Epithelial cell of prostate (primary cell): ENCODE measurements around the gene SIGLEC9.

Experiments
- DNase-seq: peaks from one replicate; pipeline ENCODE4 v3.0.0-alpha.2; 2011; ENCODE audit warnings: low read depth, low spot score
- H3K27ac ChIP-seq: fragments of 450-650 bp; 2 replicates; pipeline ENCODE4 v1.5.1; 2017; ENCODE audit warnings: mild to moderate bottlenecking

Gene SIGLEC9

DNA sequence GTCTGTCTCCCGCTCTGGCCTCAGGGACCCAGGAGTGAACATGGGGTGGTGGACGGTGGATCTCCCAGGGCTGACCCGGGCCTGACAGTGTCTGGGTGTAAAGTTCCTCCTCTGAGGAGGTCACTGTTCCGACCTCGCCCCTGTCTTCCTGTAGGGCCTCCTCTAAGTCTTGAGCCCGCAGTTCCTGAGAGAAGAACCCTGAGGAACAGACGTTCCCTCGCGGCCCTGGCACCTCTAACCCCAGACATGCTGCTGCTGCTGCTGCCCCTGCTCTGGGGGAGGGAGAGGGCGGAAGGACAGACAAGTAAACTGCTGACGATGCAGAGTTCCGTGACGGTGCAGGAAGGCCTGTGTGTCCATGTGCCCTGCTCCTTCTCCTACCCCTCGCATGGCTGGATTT, at the start of gene SIGLEC9:
Gene SIGLEC9 (plus strand): TSS at position 178 of the 400 bp plus-strand sequence. CDS start 69 bp downstream, at position 247.
- H3K27ac ChIP-seq = no peak within 1 kb of the TSS
- no peak for DNase-seq

DNA sequence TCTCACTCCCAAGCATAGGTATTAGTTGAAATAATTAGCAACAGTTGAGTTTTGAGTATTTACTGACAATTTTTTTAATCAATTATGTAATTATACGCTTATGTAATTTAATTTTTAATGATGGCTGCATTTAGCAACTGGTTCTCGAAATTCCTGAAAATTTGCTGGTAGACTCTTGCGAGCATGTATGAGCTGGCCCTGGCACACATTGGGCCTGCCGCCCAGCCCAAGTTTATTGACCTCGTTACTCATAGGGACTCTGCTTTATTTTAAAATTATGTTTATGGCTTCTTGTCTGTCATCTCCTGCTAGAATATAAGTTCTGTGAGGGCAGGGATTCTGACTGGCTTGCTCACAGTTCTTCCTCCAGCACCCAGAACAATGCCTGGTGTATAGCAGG, 48.7 kb upstream of the SIGLEC9 start:
- no peak overlapping the region for H3K27ac ChIP-seq

DNA sequence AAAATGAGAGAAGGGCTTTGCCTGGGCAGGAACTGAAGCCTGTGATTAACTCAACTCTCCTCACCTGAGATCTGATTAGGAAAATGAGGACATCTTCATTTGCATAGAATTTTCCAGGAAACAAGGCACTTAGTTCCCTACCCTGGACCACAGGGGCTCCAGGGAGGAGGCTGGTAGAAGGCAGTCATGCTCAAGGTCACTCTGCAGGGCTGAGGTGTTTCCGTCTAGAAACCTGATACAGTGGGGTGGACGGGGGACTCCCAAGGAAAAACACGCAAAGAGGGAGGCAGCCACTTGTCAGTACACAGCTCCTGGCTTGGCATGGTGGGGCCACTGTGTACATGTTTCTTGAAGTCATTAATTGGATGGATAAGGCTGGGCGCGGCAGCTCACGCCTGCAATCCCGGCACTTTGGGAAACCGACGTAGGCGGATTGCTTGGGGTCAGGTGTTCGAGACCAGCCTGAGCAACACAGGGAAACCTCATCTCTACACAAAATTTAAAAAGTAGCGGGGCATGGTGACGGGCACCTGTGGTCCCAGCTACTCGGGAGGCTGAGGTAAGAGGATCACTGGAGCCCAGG, 48.0 kb upstream of the SIGLEC9 start:
- no peak for DNase-seq
- H3K27ac ChIP-seq = no peak overlapping the region

More for the DNA sequence above, 48.7 kb upstream of the SIGLEC9 start:
- peak; percentile 39 for DNase-seq

DNA sequence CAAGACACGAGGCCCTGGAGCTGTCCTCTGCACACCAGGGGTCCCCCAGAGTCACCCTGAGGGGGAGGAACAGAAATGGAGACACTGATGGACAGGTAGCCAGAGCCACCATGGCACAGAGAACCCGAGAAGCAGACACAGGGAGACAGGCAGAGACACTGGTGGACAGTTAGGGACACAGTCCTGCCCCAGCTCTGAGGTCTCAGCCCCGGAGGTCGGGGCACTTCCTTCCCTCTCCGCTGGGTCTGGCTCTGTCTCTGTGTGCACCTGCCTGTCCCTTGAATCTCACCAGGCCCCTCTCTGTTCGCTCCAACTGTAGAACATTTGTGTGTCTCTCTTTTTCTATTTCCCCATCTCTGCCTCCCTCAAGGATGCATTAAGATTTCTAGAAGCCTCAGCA, 46.6 kb upstream of the SIGLEC9 start:
- no peak overlapping the region for H3K27ac ChIP-seq
- no peak for DNase-seq

DNA sequence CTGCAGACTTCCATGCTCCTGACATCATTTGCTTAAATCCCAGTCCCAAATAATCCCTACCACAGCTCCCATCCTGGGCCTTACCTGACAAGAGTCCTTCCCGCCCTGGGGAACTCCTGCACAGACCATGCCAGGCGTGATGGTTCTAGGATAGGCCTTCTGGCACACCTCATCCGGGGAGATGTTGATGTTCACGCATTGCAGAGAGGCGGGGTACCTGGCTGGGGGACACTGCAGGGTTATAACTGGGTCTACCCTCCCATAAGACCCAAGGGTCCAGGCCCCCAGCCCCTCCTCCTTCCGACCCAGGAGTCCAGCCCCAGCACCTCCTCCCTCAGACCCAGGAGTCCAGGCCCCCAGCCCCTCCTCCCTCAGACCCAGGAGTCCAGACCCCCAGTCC, 46.0 kb upstream of the SIGLEC9 start:
- no peak for DNase-seq
- no peak overlapping the region for H3K27ac ChIP-seq

DNA sequence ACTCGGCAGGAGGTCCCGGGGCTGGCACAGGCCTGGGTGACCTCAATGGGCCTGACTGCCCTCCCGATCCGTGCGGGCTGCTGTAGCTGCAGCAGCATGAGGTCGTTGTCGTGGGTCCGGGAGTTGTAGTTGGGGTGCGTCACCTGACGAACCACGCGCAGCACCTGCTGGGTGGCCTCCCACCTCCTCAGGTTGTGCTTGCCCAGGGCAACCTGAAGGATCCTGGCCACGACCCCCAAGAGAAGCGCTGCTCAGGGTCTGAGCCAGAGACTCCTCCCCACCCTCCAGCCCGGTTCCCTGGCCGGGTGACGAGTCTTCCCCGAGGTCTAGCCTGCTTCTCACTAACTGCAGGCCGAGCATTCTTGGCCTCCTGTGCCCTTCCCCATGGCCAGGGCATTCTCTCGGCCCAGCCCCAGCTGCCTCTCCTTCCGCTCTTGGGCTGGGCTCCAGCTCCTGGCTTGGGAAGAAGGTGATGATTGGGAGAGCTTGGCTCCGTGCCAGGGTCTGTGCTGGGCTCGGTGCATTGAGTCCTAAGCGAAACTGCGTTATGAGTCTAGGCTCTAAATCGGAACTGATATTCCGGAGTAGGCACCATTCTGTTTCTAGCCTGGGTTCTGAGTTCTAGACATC, 45.1 kb upstream of the SIGLEC9 start:
- no peak for DNase-seq
- no peak overlapping the region for H3K27ac ChIP-seq

DNA sequence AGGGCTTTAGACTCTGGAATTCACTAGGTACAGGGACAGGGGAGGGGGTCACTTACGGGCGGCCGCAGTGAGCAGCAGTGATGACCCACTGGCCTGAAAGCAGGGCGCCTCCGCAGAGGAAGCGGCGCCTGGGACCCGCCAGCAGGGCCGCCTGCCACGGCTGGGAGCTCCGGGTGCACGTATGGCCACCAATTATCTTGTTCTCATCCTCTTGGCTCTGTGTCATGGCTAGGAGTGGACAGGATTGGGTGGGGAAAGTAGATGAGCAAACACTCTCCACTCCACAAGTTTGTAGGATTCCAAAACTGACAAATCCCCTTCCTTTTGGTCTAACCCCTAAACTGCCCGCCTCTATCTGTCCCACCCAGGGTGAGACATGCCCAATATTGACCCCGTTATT, 43.2 kb upstream of the SIGLEC9 start:
- H3K27ac ChIP-seq = no peak overlapping the region
- DNase-seq = no peak

DNA sequence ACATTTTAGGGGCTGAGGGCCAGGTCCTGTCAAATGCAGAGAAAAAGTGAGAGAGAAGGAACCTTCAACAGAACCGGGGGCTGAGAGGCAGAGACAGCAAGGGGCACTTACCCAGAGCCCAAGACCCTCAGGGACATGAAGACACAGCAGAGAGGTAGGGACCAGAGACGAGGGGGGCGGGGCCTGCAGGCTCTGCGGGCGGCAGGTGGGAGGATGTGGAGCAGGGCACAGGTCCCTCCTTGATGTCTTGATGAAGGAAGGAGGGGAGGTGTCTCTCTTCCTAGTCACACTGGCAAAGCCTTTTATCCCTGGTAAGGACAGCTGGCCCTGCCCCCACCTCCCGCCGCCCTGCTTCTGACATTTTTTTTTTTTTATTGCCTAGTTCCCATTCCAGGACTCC, 42.1 kb upstream of the SIGLEC9 start, which contains the start of gene KLK14:
Gene KLK14 (minus strand): TSS at position 277 of the 400 bp plus-strand sequence. CDS start 273 bp downstream, at position 4.
- no peak for DNase-seq
- no peak within 1 kb of the TSS for H3K27ac ChIP-seq

DNA sequence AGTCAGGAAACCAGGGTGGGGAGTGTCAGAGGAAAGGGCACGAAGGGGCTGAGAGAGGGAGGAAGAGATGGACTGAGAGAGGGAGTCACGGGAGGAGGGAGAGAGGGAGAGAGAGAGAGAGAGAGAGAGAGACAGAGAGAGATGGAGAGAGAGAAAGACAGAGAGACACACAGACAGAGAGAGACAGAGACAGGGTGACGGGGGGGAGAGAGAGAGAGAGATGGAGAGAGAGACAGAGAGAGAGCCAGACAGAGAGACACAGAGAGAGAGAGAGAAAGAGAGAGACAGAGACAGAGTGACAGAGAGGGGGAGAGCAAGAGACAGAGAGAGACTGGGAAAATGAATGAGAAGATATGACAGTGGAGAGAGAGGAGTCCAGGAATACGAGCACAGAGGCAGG, 41.5 kb upstream of the SIGLEC9 start:
- no peak overlapping the region for H3K27ac ChIP-seq
- DNase-seq = no peak

DNA sequence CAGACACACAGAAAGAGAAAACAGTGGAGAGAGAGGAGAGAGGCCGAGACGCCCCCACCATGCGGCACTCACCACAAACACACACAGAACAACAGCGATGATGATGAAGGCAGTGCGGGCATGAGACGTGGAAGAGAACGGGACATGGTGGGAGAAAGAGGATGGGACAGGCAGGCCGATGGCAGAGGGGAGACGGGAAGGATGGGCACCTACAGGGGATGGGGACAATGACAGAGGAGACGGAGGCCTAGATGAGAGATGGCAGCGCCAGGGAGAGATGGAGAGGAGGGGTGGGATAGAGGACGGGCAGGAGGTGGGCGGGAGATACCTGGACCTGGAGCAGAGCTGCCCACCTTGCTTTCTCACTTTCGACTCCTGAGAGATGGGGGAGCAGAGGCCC, 40.9 kb upstream of the SIGLEC9 start:
- no peak overlapping the region for H3K27ac ChIP-seq
- no peak for DNase-seq

DNA sequence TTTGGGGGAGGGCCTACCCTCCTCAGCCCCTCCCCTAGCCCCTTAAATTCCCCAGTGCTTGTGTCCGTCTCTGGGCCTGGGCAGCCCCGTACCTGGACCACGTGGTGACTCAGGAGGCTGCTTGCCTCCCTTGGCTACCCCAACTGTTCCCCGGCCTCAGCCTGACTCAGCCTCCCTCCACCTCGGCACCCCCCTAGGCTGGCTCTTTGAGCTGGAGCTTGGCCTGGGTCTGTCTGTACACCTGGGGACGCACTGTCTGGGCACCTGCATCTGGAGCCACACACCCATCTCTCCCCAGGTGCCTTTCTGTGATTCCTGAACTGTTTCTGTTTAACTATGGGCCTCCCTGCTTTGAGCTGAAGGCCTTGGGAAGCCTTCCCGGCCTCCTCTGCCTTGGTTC, 40.2 kb upstream of the SIGLEC9 start:
- no peak for DNase-seq
- H3K27ac ChIP-seq = no peak overlapping the region

DNA sequence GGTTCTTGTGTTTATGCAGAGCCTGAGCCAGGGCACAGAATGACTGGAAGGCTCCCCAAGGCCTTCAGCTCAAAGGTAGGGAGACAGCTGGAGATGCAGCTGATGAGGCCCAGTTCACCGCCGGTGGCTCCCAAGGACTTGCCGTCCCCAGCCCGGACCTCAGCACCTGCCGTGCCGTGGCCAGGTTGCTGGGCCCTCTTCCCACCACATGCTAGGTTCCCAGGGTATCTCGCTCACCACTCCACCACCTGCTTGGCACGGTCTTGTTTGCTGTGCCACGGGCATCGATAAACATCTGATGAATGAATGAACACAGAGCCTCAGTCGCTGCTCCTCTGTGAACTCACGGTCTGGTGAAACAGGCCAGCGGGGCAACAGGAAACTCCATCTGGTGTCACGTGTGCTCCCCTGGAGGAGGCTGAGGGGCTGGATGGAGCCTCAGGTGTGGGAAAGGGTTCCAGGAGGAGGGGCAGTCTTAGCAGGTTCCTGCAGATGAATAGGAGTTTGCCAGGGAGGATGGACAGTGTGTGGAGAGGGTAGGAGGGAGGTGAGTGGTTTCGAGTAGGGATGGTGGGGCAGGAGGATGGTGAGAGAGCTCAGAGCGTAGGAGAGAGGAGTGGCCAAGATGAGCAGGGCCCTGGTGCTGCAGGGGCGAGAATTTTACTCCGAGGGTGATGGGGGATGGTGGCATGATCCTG, 38.4 kb upstream of the SIGLEC9 start:
- no peak overlapping the region for H3K27ac ChIP-seq
- no peak for DNase-seq

DNA sequence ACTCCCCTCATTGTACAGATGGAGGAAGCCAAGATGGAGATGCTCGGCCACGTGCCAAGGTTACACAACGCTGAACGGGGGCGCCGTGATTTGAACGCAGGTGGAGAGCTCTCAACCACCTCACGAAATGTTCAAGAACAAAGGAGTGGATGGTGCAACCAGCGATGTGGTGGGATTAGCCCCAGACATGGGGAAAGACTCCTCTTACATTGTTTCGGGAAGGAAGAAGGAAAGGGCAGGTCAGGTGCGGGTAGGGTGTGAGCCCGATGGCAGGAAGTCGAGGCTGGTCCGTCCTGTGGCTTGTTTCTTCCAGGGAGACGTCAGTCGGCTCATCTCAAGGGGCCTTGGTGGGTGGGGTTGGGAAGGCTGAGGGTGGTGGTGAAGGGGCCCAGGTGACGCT, 34.9 kb upstream of the SIGLEC9 start:
- H3K27ac ChIP-seq = no peak overlapping the region
- DNase-seq = no peak

DNA sequence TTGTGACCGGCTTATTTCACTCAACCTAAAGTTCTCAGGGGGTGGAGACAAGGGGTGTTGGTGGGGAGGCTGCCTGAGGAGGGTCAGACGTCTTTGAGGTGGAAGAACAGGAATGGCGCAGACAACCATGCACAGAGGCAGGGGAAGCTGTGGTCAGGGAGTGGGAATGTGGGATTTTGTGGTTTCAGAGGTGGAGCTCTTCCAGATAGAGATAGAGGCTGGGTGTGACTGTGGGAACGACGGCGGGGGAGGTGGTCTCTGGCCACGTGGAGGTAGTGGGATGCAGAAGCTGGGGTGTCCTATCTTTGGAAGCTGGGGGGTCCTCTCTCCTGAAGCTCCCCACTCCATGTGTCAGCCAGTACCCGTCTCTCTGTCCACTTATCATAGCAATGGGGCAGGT, 34.2 kb upstream of the SIGLEC9 start:
- DNase-seq = no peak

DNA sequence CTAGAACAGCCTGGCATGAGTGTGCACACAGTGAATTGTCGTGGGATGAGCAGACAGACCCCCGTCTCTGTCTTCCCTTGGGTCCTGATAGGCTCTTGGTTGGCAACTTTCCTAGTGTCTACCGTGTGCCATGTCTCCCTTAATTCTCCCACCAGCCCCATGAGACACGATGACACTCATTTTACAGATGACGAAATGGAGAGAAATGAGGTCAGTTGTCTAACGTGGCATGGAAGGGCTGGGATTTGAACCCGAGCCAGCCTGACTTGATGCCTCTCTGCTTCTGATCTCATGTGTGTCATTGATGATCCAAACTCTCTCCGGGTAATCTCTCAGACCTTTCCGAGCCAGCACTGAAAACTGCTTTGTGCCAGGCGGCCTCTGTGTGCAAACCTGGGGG, 33.6 kb upstream of the SIGLEC9 start:
- DNase-seq = no peak
- no peak overlapping the region for H3K27ac ChIP-seq

More for the DNA sequence above, 34.2 kb upstream of the SIGLEC9 start:
- H3K27ac ChIP-seq = no peak overlapping the region

DNA sequence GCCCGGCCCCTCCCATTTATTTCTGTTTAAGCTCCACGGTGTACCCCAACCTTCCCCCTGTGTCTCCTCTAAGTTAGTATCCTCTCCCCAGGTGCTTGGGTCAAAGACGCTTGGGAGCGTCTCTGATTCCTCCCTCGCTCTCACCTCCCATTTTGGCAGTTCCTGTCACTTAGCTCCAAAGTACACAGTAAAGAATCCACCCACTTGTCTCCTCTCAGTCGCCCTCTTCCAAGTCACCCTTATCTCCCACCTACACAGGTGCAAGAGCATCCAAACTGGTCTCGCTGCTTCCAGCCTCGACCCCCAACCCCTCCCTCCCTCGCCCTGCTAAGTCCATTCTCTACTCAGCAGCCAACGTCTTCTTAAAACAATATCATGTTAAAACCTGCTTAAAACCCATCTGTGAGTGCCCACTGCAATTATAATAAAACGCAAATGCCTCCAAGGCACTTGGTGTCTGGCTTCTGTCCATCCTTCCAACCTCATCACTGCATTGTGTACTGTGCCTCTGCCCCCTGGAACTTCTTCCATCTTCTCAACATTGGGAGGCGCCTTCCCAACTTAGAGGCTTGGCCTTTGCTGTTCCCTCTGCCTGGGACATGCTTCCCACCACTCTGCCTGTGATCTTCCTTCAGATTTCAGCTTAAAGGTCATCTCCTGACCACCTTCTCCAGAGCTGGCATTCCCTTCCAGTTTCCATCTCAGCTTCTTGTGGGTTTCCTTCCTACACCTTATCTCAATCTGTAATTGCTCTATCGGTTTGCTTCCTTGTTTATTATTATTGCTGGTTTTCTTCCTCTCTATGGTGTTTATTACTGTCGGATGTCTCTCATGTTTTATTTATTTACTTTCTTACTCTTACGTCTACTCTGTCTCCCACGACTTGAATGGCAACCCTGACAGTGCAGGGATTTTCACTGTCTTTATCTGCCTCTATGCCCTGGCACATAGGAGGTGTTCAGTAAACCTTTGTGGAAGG, 32.5 kb upstream of the SIGLEC9 start:
- peak overlapping the region; percentile 81 for H3K27ac ChIP-seq
- DNase-seq = no peak

DNA sequence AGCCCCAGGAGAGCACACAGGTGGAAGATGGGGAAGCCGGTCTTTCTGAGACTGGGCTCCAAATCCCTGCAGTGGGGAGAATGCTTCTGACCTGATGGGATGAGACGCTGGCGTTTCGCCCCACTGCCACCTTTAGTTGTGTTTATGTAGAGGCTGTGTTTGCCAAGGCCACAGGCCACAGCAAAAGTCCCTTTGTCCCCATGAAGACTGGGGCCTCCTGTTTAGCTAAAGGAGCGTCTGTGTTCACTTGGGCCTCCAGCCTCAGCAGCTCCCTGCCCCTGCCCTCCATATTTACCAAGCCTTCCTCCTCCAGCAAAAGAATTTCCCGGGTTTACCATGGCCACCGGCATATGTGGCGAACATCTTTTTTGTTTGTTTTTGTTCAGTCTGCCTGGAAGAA, 31.6 kb upstream of the SIGLEC9 start:
- no peak for DNase-seq
- H3K27ac ChIP-seq = peak overlapping the region; percentile 81

DNA sequence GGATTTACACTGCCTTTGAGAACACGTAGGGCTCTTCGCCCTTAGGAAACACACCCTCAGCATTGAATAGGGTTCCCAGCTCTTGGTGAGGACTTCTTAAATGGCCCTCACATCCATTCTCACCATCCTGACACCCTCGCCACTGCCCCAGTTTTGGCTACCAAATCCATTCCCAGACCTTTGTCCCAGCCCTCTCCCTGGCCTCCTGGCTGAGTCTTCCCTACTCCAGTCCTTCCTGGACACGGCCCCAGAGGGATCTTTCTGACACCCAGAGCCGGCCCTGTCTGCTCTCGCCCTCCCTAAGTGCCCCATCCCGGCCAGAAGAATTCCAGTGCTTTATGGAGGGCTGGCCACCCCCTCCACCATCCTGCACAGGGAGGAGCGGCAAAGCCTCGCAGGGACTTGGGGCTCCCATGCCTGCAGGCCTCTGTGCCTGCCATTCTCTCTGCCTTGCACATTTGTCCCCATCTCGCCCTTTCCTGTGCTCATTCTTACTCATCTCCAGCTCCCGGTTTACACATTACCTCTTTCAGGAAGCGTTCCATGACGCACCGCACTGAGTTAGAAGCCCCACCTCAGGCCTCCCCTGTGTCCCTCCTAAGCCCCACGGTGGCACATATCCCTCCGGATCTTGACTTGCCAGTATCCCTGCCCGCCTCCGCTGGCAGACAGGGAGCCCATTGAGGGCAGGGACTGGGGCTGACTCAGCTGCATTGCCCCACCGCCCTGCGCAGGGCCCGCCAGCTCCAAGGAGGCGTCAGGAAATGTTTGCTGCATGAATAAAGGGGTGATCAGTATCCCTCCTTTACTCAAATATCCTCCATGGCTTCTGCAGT, 31.0 kb upstream of the SIGLEC9 start:
- H3K27ac ChIP-seq = peak overlapping the region; percentile 81
- DNase-seq = peak; percentile 33

DNA sequence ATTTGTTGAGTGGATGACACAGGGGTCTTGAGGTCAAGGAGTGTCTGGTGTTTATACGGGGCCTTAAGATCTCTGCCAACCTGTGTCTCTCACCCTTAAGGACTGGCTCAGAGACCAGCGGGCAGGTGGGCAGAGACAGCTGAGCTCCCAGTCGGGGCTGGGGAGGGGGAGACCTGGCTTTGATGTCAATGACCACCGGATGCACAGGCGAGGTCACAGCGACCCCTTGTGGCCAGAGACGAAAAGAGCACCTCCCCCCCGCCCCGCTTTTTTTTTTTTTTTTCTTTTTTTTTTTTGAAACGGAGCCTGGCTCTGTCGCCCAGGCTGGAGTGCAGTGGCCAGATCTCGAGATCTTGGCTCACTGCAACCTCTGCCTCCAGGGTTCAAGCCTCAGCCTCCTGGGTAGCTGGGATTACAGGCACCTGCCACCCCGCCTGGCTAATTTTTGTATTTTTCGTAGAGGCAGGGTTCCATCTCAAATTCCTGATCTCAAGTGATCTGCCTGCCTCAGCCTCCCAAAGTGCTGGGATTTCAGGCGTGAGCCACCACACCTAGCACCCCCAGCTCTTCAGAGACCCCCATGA, 29.9 kb upstream of the SIGLEC9 start:
- H3K27ac ChIP-seq = peak overlapping the region; percentile 81
- no peak for DNase-seq
